Fibroblast of skin of right quadriceps (primary cell): ENCODE results near the gene FBXL3.

Source experiments
- DNase-seq: peaks from one replicate; pipeline ENCODE4 v3.0.0-alpha.2; 2013

FBXL3 gene, protein sequence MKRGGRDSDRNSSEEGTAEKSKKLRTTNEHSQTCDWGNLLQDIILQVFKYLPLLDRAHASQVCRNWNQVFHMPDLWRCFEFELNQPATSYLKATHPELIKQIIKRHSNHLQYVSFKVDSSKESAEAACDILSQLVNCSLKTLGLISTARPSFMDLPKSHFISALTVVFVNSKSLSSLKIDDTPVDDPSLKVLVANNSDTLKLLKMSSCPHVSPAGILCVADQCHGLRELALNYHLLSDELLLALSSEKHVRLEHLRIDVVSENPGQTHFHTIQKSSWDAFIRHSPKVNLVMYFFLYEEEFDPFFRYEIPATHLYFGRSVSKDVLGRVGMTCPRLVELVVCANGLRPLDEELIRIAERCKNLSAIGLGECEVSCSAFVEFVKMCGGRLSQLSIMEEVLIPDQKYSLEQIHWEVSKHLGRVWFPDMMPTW

DNA sequence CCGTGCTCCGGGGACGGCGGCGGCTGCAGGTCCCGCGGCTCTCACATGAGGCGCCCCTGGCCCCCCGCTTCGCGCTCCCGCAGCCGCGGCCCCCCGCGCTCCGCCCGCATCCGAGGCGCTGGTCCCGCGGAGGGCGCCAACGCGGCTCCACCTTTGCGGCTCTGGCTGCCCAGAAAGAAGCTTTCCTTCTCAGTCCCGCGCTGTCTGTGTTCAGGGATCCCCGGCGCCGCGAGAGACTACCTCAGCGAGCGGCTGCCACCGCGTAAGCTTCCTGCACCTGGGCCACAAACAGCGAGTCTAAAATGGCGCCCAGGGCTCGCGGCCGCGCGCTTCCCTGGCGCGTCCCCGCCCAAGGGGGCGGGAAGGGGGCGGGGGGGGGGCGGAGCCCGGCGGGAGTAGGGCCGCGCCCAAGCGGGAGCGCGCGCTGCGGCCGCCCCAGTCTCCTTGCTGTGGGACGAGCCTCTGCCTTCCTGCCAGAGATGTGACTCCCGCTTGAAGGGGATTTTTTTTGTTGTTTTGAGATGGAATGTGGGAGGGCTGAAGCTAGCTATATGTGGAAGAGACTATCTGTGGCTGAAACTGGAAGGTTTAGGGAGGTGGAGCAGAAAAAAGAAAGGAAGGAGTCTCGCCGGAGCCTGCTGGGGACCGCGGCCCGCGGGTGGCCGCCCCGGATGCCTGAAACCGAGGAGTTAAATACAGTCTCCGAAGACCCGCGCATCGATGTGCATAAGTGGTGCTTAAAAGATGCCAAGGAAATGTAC lies at the start of gene FBXL3:
FBXL3 (minus strand) TSS at position 299 of the 761 bp plus-strand sequence. CDS start 5,299 bp downstream, outside the sequence.
- peak; percentile 95 for DNase-seq

DNA sequence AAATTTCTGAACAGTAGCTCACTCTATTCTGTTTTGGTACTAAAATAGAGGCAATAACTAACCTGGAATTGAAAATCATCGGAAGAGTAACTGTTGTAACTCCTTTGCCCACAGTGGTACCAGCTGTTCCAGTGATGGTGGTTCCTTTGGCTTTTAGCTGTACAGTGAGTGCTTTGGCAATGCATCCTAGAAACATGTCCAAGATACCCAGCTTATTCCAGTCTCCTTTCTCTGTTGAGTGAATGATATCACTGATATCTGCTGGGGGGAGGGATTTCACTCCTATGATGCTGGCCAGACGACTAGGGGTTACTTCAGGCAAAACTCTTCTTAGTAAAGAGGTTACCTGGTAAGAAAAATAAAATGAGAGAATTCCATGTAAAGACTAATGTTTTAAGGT lies 40.6 kb upstream of the FBXL3 start:
- no peak for DNase-seq

DNA sequence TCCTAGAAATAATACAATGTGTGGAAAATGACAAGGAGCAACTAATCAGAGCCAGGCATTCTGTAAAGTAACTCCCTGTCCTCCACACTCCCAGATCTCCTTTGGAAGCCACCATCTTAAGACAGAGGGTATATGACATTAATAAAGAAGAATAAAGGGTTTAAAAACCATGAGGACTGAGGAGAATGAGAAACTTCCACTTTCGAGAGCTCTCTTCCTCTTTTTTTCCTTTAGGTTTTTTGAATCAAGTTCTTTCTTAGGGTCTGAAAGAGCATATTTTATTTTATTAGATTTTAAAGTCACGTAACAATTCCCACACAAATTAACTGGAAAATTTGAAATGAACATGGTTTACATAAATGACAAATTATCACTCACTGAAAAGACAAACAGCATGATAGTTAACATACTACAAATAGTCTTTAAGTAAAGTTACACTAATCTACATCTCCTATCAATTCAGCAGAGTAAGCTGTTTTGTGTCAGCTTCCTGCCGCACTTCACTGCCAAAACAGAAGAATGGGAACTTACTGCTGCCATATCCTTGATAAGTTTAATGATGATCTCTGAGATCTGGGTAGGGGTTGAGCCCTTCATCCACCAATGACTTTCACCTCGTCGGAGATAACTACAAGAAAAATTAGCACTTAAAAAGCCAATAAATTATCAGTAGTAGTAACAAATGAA lies 38.6 kb upstream of the FBXL3 start:
- no peak for DNase-seq

DNA sequence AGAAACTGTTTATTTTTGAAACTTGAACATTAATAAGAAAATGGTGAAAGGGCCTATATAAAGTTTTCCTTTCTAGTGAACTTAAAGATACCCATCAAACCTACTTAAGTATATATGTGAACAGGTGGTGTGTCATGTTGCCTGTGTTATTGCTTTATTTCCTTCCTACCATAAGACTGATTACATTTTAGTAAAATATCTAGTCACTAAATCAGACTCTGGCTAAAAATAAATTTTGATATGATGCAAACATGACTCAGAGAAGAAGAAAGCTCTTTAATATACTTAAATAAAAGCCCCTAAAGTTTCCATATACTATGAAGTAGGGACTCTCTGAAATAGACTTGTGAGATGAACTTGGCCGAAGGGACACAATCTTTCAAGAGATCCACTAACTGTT lies 35.1 kb upstream of the FBXL3 start:
- DNase-seq = peak; percentile 1

DNA sequence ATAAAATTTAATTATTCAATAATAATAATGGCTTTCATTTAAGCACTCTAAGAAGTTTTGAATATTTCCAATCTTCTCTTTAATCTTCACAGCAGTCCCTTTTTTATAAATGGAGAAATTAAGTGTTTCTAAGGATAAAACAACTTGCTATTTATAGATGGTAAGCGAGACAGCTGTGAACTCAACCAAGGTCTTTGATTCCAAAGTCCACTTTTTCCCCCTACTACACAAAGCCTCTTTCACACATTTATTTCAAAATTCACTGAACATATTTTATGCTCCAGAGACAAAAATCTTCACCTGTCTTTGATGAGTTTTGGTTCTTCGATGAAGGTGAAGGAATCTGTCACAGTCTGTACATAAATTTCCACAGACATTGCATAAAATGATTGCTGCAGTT lies 34.4 kb upstream of the FBXL3 start:
- no peak for DNase-seq

DNA sequence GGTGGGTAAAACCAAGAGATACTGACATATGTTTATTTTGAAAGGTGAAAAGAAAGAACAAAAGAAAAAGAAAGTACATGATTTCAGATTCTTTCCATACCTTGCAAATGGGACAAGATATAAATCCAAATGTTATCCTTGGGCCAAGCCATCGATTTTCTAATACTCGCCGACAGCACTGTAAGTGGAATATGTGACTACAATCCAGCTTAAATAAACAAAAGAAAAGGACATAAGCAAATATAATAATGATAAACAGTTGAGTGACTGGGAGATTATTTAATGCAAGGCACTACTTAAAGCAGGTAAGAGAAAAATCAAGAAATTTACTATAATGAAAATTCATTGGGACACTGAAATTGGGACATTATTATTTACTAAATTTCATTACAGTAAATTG lies 29.9 kb upstream of the FBXL3 start:
- no peak for DNase-seq

DNA sequence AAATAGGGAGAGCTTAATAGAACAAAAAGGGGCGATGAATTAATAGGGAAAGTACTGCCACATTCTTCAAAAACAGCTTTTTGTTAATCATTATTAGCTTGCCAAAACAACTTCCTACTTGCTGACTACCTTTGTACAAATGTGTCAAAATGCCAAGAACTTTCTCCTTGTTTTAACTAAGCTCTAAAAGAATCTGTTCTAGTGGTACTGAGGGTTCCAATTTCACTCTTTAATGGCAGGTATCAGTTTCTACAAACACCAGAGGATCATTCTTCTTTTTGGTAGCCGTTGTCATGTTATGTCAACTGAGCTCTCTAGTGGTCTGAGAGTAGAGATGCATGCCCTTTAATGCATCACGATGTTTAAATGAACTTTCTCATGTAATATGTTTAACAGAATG lies 29.4 kb upstream of the FBXL3 start:
- DNase-seq = no peak

DNA sequence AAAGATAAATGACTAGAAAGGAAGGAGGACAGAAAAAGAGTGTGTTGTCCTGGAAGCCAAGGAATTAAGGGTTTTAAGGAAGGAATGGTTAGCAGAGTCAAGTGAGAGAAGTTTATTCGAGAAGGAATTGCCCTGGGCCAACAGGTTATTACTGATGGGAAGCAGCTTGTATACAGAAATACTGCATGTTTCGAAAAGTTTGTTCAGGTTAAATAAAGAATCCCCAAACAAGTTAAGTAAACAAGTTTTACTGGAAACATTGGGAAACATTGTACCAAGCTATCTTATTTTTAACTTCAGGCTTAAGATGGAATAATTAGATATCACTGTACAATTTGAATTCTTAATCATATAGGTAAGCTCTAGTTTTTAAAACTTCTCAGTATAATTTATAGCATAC lies 28.2 kb upstream of the FBXL3 start:
- no peak for DNase-seq

DNA sequence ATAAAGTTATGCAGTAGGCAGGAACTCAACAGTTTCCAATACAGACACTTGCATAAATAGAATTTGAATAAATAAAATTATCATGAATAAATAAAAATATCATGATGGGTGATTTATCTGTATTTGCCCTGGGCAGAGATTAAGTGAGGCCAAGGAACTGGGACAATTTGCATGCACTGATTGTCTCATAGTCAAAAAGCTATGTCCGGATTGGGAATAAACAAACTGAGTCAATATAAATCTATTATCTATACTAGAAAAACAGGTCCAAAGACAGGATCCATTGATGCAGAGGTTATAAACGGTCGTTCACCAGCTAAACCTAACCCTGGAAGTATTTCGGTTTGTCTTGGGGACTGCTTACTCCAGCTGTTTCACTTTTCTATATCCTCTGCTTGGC lies 26.2 kb upstream of the FBXL3 start:
- no peak for DNase-seq

DNA sequence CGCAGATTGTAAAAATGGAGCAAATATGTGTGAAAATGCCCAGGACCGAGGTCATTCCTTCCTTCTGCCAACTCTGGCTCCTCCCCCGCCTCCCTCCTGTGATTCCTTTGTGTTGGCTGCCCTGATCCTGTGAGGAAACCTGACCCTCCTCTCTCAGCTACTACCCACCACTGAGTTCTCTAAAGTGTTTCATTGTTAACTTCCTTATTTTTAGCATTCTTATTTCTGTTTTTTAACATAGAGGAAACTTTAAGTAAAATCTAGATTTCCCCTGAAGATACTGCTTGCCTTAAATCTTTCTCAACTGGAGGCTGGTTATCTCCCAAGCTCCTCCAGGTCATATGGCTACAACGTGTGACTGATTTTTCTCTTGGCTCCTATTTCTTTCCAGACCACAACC lies 21.7 kb upstream of the FBXL3 start:
- DNase-seq = no peak

DNA sequence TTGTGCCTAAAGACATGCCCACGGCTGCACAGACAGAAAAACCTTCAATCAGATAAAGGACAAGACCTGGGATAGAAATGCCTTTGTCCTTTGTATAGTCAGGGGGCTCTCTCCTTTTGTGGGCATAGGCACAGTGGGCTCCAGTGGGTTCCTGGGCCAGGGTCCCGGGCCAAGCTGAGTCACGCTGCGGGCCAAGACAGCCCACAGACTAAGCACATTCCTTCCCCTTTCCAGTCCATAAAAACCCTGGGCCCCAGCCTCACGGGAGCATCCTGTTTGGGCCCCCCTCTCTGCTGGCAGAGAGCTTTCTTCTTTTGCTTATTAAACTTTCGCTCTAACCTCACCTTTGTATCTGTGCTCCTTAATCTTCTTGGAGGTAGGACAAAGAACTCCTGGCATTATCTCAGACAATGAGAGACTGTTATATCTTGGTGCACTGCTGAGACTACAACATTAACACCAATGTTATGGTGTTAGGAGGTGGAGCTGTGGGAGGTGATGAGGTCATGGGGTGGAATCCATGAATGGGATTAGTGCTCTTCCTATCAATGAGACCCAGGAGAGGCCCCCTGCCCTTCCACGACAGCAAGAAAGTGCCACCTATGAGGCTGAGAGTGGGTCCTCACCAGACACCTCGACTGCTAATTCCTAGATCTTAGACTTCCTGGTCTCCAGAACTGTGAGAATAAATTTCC lies 20.8 kb upstream of the FBXL3 start:
- no peak for DNase-seq

DNA sequence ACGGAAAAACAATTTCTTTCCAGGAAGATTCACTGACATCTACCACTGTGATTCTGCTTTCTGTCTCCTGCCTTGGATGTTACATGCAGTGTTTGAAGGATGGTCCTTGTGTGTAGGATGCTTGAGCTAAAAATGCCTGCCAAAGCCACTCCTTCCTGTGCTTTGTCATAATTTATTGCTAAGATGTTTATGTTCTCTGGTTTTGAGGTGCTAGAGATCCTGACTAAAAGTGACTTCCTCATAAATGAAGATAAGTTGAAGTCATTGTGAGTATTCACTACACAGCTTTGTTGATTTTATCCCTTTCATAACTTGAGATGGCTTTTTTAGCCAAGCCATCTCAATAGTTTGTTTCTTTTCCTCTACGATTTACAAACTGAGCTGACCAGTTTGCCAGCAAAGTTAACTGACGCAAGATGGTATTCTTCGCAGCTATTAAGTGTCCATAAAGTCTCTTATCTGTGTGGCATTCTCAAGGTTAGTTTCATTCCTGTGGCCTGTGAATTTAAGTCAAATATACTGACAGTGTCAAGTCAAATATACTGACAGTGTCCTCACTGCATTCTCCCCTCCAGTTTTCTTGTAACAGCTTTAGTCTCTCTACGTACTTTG lies 15.7 kb upstream of the FBXL3 start:
- no peak for DNase-seq

DNA sequence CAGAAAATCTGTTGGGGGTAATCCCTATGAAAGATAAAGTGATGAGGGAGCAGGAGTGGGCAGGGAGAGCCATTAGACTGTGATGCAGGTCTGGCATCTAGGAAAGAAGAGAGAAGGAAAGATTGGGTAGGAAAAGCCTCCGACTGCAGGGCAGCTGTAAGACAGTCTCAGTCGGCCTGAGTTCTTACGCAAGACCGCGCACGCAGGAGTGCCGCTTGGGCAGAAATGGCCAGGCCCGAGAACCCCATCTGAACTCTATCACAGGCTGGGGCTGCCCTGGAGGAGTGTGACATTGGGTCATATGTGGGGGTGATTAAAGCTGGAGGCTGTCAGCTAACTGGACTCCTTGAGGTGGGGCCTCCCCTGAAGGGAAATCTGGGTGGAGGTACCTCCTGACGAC lies 13.9 kb upstream of the FBXL3 start:
- no peak for DNase-seq

DNA sequence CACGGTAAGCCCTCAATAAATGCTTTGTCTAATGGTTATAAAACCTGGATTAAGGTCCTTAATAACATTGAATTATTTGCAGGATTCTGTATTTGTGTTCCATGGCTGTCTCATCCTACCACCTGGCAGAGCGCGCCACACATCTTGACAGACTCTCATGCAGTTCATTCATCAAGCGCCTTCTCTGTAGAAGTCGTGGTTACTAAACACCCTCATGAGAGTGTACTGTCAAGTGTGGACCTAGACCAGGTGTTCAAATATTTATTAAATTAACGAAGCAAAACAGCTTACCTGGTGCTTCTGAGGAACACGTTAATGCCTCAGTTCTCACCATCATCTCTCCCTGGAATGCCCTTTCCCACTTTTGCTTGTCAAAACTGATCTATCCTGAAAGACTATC lies 13.1 kb upstream of the FBXL3 start:
- DNase-seq = no peak

DNA sequence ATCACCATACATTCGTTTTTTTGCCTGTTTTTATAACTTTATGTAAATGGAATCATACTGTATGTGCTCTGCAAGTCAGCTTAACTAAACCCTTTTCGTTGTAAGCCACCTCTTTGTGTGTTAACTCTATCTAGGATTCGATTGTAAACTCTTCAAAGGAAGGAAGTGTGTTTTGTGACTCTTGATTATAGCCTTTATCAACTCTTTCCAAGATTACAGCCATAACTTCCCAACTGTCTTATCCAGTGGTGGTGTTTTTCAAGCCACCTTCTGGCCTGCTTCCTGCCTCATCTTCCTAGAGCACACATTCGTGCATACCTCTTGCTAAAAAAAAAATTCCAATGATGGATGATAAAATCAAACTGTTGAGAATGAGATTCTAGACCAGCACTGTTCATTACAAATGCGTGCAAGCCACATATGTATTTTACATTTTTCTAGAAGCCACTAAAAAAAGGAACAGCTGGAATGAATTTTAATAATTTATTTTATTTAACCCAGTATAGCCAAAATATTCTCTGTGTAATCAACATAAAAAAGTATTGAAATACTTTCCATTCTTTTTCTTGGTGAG lies 12.0 kb upstream of the FBXL3 start:
- peak; percentile 23 for DNase-seq

DNA sequence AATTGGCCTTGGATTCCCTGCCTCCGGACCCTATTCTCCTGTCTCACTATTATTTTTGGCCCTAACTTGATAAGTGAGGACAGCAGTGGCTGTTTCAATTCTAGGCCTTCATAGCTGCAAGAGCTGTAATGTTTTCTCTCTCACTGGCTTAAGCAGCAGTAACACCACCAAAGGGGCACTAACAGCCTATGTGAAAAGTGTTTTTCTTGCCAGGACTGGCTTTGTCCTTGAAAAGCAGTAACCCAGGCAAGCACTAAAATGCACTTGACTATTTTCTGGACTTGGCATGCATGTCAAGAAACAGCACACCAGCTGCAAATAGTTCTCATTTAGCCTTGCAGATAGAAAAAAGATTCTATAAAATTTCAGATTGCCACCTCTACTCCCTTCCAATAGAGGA lies 9.3 kb upstream of the FBXL3 start:
- no peak for DNase-seq

DNA sequence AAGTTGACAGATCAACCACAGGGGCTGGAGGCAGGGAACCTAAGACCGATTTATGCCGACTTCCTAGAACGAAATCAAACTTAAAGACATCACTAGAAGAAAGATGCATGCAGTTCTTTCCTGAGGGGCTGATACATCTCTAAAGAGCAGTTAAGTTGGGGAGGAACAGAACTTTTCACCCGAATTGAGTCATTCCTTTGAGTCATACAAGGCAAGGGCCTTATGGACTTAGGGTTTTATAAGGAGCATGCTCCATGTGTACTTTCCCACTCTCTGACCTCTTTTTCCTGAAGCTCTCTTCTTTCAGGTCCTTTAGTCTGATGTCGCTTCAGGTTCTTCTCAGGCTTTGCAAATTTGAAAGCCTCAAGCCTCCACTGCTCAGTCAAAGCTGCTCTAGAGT lies 7.9 kb upstream of the FBXL3 start:
- peak; percentile 56 for DNase-seq

DNA sequence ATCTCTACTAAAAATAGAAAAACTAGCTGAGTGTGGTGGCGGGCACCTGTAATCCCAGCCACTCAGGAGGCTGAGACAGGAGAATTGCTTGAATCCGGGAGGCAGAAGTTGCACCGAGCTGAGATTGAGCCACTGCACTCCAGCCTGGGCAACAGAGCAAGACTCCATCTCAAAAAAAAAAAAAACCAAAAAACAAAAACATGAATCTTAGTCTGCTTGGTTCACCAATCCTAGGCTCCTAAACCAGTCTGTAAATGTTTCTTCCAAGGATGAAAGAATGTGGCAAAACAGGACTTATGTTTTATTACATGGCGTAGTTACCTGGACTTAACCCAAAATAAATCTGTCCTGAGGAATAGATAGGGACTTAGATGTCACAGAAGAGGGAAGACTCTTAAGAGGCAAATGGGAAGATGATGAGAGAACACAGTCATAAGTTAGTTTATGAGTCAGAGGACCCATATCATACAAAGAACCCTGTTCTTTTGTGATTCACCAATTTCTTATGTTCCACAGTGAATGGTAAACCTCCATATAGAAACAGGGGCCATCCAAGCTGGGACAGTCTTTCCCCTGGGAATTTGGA lies 6.9 kb upstream of the FBXL3 start:
- peak; percentile 11 for DNase-seq

DNA sequence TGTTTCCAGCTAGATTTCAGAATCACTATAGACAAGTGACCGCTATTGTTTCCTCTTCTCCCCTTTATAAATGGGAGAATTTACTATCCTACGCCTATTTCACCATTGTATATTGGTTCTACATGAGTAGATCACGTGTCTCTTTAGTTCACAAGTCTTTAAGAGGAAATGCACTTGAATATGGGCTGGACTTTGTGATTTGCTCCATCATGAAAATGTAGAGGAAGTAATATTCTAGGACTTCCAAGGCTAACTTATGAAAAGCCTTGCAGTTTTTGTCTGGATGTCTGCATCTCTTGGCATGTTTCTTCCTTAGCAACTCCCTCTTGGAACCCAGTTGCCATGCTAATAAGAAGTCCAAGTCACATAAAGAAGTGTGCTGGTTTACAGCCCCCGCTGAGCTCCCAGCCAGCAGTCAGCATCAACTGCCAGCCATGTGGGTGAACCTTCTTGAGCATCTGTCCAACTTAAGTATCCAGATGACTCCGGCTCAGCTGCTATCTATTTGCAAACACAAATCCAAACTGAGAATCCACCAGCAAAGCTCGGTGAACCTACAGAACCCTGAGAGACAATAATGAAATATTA lies 4.8 kb upstream of the FBXL3 start:
- no peak for DNase-seq

DNA sequence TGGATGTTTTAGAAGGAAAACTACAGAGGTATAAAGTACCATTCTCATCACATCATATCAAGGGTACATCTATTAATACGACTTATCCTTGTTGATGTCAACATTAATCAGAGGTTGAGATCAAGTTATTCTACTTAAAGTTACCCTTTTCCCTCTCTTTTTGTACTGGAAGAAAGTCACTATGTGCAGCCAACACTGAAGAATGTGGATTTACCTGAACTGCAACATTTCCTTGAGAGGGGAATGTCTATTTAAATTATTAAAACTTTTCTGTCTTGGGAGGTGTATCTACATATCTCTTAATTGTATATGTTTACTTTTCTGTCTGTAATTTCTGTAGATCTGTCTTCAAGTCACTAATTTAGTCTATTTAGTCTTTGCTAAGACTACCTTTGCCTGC lies 2.5 kb upstream of the FBXL3 start:
- no peak for DNase-seq

DNA sequence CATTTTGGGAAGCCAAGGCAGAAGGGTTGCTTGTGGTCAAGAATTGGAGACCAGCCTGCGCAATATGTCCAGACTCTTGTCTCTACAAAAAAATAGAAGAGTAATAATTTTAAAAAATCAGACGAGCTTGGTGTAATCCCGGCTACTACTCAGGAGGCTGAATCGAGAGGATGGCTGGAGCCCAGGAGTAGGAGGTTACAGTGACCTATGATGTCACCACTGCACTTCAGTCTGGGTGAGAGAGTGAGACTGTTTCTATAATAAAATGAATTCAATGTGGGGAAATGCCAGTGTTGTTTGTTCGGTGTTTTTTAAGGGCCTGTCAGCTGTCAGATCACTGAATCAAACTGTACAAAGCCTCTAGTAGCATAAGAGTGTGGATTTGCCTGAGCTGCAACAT lies 1.2 kb upstream of the FBXL3 start:
- DNase-seq = peak; percentile 11
